Stimulated activated CD8-positive, alpha-beta memory T cell treated with anti-CD3 and anti-CD28 coated beads, Interleukin-7, amount 100 ng/mL, for 24 hours (primary cell): ENCODE measurements around the gene PTPRF.
"Not testable (repeated sequence)": the region's sequence is repeated elsewhere in the genome, so short reads cannot be mapped to it uniquely, and the experiment has no call there.

Experiments
- DNase-seq: peaks from one replicate; pipeline ENCODE4 v3.0.0-alpha.2; 2020; ENCODE audit warnings: low read depth

The PTPRF gene

DNA sequence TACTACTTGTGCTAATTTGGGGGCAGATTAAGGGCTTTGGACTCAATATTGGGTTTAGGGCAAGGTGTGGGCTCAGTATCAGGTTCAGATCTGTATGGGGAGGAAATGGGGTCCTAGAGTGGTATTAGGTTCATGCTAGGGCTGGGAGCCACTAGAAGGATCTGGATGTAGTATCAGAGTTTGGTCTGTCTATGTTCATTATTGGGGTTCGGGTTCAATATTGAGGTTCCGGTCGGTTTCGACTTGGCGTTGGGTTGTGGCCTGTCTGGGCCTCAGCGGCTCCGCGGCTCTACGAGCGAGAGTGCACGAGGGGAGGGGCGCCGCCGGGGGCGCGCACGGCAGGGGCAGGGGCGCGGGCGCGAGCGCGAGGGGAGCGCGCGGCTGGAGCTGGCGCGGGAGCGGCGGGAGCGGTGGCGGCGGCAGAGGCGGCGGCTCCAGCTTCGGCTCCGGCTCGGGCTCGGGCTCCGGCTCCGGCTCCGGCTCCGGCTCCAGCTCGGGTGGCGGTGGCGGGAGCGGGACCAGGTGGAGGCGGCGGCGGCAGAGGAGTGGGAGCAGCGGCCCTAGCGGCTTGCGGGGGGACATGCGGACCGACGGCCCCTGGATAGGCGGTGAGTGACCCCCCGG lies at the start of gene PTPRF:
Gene PTPRF (plus strand): TSS at position 401 of the 624 bp plus-strand sequence. CDS start 14,193 bp downstream, outside the sequence.
- no peak for DNase-seq

DNA sequence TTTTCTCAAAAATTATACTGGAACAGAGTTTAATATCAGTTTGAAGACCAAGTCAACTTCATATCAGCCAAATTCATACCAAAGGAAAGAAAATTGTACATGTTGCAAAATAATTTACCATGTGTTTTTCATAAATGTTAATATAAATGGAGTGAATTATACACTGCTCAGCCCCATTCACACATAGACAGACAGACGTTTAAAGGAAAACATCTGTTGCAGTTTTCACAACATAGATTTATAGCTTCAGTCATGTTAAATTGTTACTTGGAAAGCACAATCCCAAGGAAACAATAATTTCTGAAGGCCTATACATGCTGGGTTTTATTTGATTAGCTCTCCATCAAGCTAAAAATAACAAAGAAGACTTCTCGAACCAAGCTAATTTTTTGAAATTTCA lies 49.2 kb upstream of the PTPRF start:
- no peak for DNase-seq

- no peak for DNase-seq
Observed at GRCh38 chr1:43482215-43482614, 48.5 kb upstream of the PTPRF start.

- DNase-seq: no peak
Observed at GRCh38 chr1:43484367-43484766, 46.3 kb upstream of the PTPRF start.

GRCh38 chr1:43488165-43488564 lies 42.5 kb upstream of the PTPRF start:
- DNase-seq: no peak

- DNase-seq: no peak
Observed at GRCh38 chr1:43491061-43491460, 39.6 kb upstream of the PTPRF start.

GRCh38 chr1:43492826-43493225 lies 37.9 kb upstream of the PTPRF start:
- no peak for DNase-seq

DNA sequence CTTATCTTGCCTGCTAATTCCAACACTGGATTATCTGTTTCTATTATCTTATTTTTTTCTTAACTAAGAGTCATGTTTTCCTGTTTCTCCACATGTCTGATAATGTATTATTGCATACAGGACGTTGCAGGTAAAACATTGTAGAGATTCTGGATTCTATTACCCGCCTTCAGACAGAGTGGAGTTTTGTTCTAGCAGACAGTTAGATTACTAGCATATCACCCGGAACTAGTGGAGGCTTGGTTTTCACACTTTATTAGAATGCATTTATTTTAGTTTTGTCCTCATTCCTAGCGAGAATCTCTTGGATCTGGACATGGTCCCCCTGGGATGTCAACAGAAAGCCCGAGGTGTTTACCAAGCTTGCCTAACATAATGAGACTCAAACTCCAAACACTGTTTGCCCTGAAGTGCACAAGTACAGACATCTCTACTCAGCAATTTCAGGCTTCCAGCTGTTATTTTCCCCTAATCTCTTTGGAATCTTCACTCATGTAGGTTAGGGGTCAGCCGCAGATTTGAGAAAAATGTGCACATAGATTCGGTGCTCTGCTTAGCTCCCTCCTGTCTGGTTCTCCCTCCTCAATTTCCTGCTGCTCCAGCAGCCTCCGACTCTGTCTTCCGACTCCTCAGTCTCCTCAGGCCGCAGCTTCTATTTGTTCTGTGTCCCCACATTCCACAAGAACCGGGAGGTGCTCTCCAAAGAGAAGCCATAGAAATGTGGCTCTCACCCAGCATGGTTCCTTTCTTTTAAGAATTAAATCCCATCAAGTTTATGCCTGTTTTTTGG lies 36.8 kb upstream of the PTPRF start:
- no peak for DNase-seq

DNA sequence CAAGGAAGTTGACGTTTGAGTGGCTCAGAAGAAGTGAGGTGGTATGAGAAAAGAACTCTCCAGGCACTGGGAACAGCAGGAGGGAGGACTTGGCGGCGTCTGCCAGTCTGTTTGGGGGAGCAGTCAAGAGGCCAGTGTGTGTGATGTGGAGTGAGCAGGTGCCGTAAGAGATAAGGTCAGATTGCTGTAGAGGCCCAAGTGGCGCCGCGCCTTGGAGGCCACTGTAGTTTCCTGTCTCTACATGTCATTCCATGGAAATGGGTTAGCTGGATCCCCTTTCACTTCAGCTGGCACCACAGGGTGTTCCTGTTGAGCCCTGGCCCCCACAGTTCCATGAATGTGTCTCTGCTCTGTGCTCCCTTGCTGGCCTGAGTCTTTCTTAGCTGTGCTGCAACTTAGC lies 35.5 kb upstream of the PTPRF start:
- no peak for DNase-seq

DNA sequence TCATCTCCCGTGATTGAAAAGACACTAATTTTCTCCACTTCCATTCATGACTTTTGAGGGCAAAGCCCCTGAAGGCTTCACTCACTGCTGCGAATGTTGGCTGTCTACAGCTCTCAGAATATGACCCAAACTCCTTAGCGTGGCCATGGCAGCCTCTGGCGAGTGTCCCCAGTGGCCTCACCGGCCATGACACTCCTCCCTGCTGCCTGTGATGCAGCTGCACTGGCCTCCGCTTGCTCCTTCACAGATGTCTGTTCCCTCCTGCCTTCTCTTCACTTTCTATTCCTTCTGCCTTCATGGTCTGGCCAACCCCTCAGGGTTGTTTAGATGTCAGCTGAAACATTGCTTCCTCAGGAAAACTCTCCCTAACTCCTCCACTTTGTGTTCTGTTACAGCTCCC lies 30.8 kb upstream of the PTPRF start:
- DNase-seq: no peak

GRCh38 chr1:43501806-43502205 lies 28.9 kb upstream of the PTPRF start:
- DNase-seq: not testable (repeated sequence)

DNA sequence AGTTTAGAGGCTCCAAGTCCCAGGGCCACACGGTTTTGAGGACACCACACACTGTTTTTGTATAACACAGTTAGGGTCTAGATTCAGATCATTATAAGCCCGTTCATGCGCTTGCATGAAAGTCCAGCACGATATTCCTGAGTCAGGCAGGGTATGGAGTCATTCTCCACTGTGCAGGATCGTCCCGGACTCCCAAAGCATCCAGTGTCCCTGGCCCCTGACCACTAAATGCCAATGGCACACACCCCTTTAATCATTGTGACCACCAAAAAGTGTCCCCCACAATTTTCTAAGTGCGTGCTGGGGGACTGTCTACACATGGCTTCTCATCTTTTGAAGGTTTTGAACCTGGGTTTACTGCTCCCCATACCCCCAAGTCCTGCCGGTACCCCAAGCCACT lies 27.1 kb upstream of the PTPRF start:
- DNase-seq: no peak

DNA sequence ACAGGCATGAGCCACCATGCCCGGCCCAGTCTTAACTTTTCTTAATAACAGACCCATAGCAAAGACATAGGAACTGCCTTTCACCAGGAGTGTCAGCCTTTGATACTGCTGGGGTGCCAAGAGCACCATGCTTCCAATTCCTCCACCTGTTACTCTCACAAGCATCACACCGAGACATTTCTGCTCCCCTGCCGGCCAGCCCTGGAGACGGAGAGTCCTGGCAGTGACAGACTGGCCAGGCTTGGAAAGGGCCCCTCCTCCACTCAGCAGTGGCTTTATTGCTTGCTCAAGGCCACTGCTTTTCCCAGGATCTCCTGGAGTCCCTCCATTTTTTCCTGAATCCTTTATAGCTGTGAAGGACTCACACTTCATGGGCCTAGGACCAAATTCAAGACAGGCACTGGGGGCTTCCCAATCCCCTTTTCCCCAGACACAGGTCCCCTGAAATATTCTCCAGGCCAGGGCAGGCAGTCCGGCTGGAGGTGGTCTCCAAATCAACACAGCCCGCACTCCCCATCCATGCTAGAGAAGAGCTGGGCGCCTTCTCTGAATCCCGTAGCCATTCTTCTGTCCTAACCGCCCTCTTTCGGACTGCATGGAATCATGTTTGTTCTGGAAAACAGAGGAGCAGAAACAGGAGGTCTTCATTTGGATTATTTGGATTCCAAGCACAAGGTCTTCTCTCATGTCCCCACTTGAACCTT lies 25.5 kb upstream of the PTPRF start:
- no peak for DNase-seq

GRCh38 chr1:43506233-43506632 lies 24.4 kb upstream of the PTPRF start:
- no peak for DNase-seq

- no peak for DNase-seq
Observed at GRCh38 chr1:43507296-43508295, 23.1 kb upstream of the PTPRF start.

DNA sequence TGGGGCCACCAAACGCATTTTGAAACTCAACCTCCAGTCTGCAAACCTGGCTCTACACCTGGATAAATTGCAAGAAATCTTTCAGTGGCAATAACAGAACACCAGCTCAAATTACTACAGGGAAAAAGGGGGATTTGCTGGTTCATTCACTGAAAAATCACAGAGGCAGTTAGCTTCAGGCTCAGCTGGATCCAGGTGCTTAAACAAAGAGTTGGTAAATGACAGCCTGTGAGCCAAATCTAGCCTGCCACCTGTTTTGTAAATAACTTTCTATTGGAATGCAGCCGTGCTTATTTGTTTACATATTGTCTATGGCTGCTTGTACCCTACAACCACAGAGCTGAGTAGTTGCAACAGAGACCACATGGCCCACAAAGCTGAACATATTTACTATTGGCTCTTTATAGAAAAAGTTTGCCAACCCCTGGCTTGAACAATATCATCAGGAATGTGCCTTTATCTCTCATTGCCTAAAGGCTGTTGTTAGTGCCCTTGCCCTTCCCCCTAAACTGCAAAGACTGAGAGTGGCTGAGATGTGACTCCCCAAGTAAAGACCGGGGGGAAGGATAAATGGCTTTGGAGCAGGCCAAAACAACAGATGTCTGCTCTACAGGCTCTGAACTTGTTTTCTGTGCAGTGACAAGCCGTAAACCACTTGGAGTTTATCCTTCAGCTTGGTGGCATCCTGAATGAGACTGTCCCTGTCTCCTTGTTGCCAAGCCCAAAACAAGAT lies 21.5 kb upstream of the PTPRF start:
- DNase-seq: no peak

GRCh38 chr1:43509740-43510375 lies 20.8 kb upstream of the PTPRF start:
- no peak for DNase-seq

DNA sequence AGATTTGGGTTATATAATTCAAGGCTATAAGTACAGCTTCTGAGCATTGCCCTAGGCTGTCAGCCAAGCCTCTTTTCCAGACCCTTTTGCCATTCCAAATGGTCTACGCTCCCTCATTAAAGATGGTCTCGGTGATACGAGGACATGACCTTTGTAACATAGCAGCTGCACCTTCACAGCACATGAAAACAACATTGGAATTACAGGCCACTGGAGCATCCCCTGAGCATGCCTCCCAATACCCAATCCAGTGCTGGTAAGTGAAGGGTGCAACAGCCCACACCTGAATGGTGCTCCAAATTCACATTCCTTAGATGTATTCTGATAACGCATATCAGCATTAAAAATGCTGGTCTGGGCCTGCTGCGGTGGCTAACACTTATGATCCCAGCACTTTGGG lies 20.1 kb upstream of the PTPRF start:
- DNase-seq: no peak

DNA sequence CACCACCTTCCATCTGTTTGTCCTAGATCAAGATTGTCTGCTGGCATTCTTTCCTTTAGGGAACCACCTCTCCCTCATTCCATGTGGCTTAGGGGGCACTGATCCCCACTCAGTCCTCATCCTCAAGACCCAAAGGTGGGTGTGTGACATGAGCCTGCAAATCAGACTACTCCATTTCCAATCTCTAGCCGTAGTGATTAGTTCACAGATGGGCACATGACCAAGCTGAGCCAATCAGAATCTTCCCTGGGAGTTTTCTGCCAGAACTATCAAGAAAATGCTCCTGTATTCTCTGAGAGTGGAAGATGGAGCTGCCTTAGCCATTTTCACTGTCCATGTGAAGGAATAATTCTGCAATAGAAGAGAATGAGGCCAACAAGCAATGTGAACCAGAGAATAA lies 19.3 kb upstream of the PTPRF start:
- DNase-seq: no peak

- DNase-seq: no peak
Observed at GRCh38 chr1:43512133-43512532, 18.6 kb upstream of the PTPRF start.

- no peak for DNase-seq
Observed at GRCh38 chr1:43512681-43513080, 18.0 kb upstream of the PTPRF start.
